HUES64 (cell line): ENCODE results near the gene PCIF1.
"Not testable (repeated sequence)": the region's sequence is repeated elsewhere in the genome, so short reads cannot be mapped to it uniquely, and the experiment has no call there.

Source experiments
- H3K27ac ChIP-seq: 2 replicates; pipeline ENCODE4 v1.7.0; 2013; ENCODE audit warnings: low read depth, low read length, inconsistent platforms
- H3K27me3 ChIP-seq: 2 replicates; pipeline ENCODE4 v1.6.1; 2013; ENCODE audit warnings: mild to moderate bottlenecking, low read length; ENCODE audit not compliant: insufficient read depth
- H3K36me3 ChIP-seq: 2 replicates; pipeline ENCODE4 v1.6.1; 2013; ENCODE audit warnings: mild to moderate bottlenecking, low read length; ENCODE audit not compliant: insufficient read depth
- H3K4me1 ChIP-seq: 2 replicates; pipeline ENCODE4 v1.6.1; 2013; ENCODE audit warnings: mild to moderate bottlenecking, low read length, moderate library complexity; ENCODE audit not compliant: insufficient read depth
- H3K4me3 ChIP-seq: 2 replicates; pipeline ENCODE4 v1.5.1; 2013; ENCODE audit warnings: mild to moderate bottlenecking, low read length, moderate library complexity
- H3K9ac ChIP-seq: 2 replicates; pipeline ENCODE4 v1.6.1; 2013; ENCODE audit warnings: mild to moderate bottlenecking, low read depth, low read length
- H3K9me3 ChIP-seq: 2 replicates; pipeline ENCODE4 v1.6.1; 2013; ENCODE audit warnings: low read depth, low read length; ENCODE audit not compliant: insufficient read depth
- WGBS: fragments of 150-250, 120-280 bp; methylation state at CpG from one replicate; pipeline ENCODE4 v1.1.7; 2013; ENCODE audit warnings: missing lambda C conversion rate; 5-methylcytosine and 5-hydroxymethylcytosine counted together

Gene PCIF1

GRCh38 chr20:45952861-45953260 is 18.4 kb downstream of the PCIF1 start:
- Histone ChIP-seq H3K9ac (no peak overlapping the region), H3K4me1 (no peaks in the 10 kb centered on the region), H3K36me3 (peaks cover 71% of the 10 kb centered on the region), H3K27me3 (no peaks in the 10 kb centered on the region), H3K4me3 (no peak overlapping the region), H3K9me3 (no peaks in the 10 kb centered on the region), H3K27ac (no peak overlapping the region)
- WGBS = 92% methylated on average over 5 of the region's 5 CpGs

- H3K36me3 ChIP-seq = peaks cover 73% of the 10 kb centered on the region
Observed at GRCh38 chr20:45953672-45954071, 19.2 kb downstream of the PCIF1 start.

GRCh38 chr20:45956326-45956725 is 21.8 kb downstream of the PCIF1 start:
- H3K9ac ChIP-seq, H3K27me3 ChIP-seq, H3K9me3 ChIP-seq, H3K4me3 ChIP-seq, H3K27ac ChIP-seq, H3K4me1 ChIP-seq: not testable (repeated sequence)
- 93% methylated on average over 8 of the region's 10 CpGs for WGBS
- H3K36me3 ChIP-seq = peaks cover 76% of the 10 kb centered on the region

More at GRCh38 chr20:45953672-45954071, 19.2 kb downstream of the PCIF1 start:
- no peak overlapping the region for H3K9ac ChIP-seq
- no peak overlapping the region for H3K4me3 ChIP-seq
- H3K9me3 ChIP-seq = no peaks in the 10 kb centered on the region
- 92% methylated on average over 9 of the region's 9 CpGs for WGBS
- no peaks in the 10 kb centered on the region for H3K4me1 ChIP-seq
- H3K27ac ChIP-seq = no peak overlapping the region
- no peaks in the 10 kb centered on the region for H3K27me3 ChIP-seq

DNA sequence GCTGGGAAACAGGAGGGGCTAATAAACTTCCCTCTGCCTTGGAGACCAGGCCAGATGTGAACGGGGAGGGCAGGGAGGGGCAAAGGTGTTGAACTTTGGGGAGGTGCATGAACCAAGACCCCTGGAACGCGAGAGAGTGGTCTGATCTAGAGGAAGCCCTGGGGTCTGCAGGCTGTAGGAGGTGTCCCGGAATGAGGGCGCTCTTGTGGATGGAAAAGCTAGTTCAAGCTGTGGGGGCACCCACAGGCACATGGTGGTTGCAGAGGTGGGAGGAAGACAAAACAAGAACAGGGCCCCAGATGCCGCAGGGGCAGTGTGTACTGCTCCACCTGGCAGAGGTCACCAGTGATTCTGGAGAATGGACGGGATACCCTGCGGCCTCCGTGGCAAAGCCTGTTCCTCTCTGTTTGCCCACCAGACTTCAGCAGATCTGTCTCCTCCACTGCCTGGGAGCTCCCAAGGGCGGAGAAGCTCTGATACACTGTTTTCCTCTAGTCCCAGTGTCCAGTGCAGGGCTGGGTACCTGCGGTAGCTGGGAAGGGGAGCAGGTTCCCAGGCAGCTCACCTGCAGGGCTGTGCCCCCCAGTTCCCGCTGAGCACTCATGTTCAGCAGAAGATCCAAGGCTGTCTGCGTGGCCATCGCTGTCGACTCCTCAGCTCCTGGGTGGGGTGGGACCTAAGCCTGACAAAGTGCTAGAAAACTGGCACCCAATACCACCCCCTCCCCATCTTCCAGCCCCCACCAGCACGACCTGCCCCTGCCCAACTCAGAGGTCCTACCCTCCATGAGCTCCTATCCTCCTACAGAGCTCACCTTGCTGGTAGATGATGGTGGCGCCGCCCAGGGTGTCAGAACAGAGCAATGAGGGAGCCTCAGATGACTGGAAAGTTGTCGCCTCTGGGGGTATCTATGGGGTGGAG is 22.8 kb downstream of the PCIF1 start:
- H3K9ac ChIP-seq = no peak overlapping the region
- H3K27ac ChIP-seq = no peak overlapping the region
- no peaks in the 10 kb centered on the region for H3K4me1 ChIP-seq
- H3K36me3 ChIP-seq = peaks cover 76% of the 10 kb centered on the region
- H3K4me3 ChIP-seq = no peak overlapping the region
- 95% methylated on average over 19 of the region's 19 CpGs for WGBS
- H3K27me3 ChIP-seq = no peaks in the 10 kb centered on the region
- H3K9me3 ChIP-seq = no peaks in the 10 kb centered on the region

- H3K4me3 ChIP-seq = no peak overlapping the region
- H3K9me3 ChIP-seq = no peaks in the 10 kb centered on the region
- H3K27ac ChIP-seq = no peak overlapping the region
- no peaks in the 10 kb centered on the region for H3K27me3 ChIP-seq
- no peak overlapping the region for H3K9ac ChIP-seq
- peaks cover 72% of the 10 kb centered on the region for H3K36me3 ChIP-seq
- 100% methylated on average over 3 of the region's 4 CpGs for WGBS
- no peaks in the 10 kb centered on the region for H3K4me1 ChIP-seq
Observed at GRCh38 chr20:45958593-45958992, 24.1 kb downstream of the PCIF1 start.

GRCh38 chr20:45959126-45959525 is 24.6 kb downstream of the PCIF1 start:
- Histone ChIP-seq H3K4me1 (no peaks in the 10 kb centered on the region), H3K27me3 (no peaks in the 10 kb centered on the region), H3K27ac (no peak overlapping the region), H3K9me3 (no peaks in the 10 kb centered on the region), H3K4me3 (no peak overlapping the region), H3K9ac (no peak overlapping the region), H3K36me3 (peaks cover 76% of the 10 kb centered on the region)
- 91% methylated on average over 16 of the region's 16 CpGs for WGBS

DNA sequence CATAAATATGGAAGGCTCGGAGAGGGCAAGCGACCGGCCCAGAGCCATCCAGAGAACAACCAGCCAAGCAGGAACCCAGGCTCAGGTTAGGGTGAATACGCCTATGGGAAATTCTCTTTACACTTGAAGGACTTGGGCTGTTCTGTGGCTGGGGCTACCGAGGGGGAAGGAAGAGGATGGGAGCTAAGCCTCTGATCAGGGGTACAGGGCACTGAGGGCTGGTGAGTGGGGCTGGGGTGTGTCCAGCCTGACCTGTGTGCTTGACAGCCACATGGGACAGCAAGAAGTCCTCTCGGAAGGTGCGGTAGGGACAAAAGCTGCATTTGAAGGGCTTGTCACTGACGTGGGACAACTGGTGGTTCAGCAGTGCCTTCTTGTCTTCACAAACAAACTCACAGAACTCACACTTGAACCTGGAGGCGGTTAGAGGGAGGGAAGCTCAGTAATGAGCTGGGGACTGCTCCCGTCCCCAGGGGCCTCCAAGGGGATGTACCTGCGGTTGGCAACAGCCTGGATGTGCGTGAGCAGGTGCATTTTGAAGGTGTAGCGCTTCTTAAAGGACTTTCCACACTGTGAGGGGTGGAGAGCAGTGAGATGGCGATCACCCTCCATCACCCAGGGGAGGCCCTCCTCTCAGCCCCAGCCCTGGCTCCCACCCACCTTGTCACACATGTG is 25.6 kb downstream of the PCIF1 start:
- Histone ChIP-seq H3K36me3 (peaks cover 84% of the 10 kb centered on the region), H3K27ac (no peak overlapping the region), H3K4me1 (no peaks in the 10 kb centered on the region), H3K4me3 (no peak overlapping the region), H3K27me3 (no peaks in the 10 kb centered on the region), H3K9ac (no peak overlapping the region), H3K9me3 (no peaks in the 10 kb centered on the region)
- 96% methylated on average over 14 of the region's 14 CpGs for WGBS

DNA sequence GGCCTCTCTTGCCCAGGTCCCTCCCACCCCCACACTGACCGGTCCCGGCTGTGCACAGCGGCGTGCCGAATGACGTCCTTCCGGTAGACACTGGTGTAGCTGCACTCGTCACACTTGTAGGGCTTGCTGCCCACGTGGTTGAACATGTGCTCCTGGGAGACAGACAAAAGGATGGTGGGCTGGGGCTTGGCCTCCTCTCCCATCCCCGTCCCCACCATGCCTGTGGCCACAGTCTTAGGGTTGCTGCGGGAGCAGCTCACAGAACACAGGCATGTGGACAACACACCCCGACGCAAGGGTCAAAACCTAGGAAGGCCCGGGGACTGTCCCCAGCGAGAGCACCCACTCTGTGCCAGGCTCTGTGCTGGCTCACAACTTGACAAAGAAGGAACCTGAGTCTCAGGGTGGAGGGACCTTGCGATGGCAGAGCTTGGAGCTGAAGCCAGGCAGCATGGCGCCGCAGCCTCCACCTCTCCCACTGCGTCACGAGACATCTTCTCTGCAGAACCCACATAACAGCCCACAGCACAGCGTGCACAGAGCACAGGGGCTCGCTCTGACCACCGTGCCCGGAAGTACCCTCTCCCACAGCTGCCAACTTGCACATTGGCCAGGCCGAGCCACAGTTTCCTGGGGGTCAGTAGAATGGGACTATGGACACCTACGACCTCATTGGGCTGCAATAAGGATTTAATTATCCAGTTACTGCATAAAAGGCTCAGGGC is 27.7 kb downstream of the PCIF1 start:
- Histone ChIP-seq H3K27ac (no peak overlapping the region), H3K4me1 (no peaks in the 10 kb centered on the region), H3K36me3 (peaks cover 85% of the 10 kb centered on the region)

DNA sequence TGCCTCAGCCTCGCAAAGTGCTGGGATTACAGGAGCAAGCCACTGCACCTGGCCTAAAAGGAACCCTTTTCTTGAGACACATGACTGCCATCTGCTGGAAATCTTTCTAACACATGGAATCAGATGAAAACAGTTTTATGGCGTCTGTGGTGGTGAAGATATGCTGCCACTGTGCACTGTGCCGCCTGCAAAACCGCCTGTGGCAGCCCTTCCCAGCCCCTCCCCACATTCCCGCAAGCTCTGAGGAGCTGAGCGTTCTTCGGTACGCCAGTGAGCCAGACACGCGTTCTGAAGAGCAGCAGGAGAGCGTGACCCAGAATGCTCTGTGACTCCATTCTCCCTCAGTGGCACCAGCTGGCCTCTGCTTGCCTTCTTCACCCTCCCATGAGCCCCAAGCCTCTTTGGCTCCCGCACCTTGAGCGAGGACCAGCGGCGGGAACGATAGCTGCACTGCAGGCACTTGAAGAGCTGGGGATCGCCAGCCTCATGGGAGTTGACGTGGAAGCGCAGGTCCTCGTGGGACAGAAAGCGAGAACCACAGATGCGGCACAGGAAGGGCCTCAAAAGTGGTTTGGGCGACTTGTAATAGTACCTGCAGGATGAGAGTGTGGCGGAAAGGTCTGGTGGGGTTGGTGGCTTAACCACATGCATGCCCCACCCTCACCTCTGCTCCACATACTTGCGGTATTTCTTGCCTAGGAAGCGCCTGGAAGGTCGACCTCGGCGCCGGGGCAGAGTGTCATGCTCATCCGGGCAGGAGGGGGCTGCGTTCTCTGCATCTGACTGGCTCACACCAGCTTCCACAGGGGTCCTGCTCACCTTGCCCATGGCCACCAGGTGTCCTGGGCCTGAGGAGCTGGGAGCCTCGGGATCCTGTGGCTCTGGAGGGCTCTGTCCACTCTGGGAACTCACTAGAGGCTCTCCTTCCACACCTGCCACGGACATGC is 28.8 kb downstream of the PCIF1 start:
- Histone ChIP-seq H3K4me3 (no peak overlapping the region), H3K36me3 (peaks cover 86% of the 10 kb centered on the region), H3K4me1 (no peaks in the 10 kb centered on the region), H3K9ac (no peak overlapping the region), H3K27me3 (no peaks in the 10 kb centered on the region), H3K27ac (no peak overlapping the region), H3K9me3 (no peaks in the 10 kb centered on the region)
- WGBS = 95% methylated on average over 34 of the region's 34 CpGs

More for the DNA sequence above, 27.7 kb downstream of the PCIF1 start:
- WGBS = 93% methylated on average over 26 of the region's 26 CpGs
- Histone ChIP-seq H3K27me3 (no peaks in the 10 kb centered on the region), H3K9me3 (no peaks in the 10 kb centered on the region), H3K4me3 (no peak overlapping the region), H3K9ac (no peak overlapping the region)

DNA sequence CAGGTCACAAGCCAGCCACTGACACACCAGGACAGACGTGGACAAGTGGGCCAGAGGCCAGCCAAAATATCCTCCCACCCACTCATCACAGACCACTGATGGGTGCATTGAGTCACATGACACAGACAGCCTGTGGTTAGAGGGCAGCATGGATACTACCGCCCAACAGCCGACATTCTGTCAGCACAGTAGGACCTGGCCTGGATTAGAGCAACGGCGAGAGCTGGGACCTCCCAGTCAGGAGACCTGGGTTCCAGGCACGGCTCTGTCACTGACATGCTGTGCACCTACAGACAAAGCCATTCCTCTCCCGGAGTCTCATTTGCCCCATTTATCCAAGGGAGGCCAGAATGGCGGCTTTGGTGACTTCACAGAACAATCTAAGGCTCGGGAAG is 29.5 kb downstream of the PCIF1 start:
- 93% methylated on average over 9 of the region's 9 CpGs for WGBS
- H3K4me1 ChIP-seq = no peaks in the 10 kb centered on the region
- H3K27me3 ChIP-seq = no peaks in the 10 kb centered on the region
- H3K36me3 ChIP-seq = peaks cover 86% of the 10 kb centered on the region
- no peaks in the 10 kb centered on the region for H3K9me3 ChIP-seq
- no peak overlapping the region for H3K9ac ChIP-seq
- H3K27ac ChIP-seq = no peak overlapping the region
- no peak overlapping the region for H3K4me3 ChIP-seq
